LHCN-M2 (cell line): ENCODE data around the gene SOX2. TPM values are rescaled to one million over a fixed set of nuclear protein-coding genes. Genes with fewer than 3 reads are reported as not detected.

Experiments used
- DNase-seq: peaks from one replicate; pipeline ENCODE4 v3.0.0-alpha.2; 2012; ENCODE audit warnings: low read depth
- total RNA-seq: library from RNA; depleted of rRNA; stranded (reverse); fragments of >200 nt; gene quantifications from 2 replicates; pipeline ENCODE4 v1.2.3, GENCODE V29; 2014

SOX2 gene
- total RNA-seq, 1 experiment from 2014 or later: not detected

DNA sequence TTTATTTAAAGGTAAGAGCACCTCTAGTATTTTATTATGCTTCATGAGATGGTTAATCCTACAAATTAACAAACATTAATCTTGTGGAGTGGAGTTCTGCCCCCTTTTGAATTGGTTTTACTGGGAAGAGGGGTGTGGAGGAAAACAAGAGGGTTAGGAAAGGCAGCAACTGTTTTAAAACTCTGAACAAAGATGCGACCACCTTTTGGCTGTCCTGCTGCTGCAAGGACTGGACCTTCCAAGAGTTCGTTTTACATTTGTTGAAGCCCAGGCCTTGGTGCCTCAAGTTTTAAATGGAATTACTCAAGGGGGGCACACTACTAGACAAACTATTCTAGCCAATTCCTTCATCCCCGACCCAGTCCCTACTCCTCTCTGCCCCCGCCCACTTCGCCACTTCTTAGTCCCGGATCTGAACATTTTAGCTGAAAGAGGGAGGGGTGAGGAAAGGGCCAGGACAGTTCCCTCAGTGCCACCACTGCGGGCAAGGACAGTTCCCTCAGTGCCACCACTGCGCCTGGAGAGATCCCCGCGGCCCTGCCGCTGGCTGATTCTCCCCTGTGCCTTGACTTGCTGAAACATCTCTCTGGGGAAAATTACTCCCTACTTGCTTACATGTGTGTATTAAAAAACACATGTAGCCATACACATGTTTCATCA lies 11.2 kb downstream of the SOX2 start:
- no peak for DNase-seq

DNA sequence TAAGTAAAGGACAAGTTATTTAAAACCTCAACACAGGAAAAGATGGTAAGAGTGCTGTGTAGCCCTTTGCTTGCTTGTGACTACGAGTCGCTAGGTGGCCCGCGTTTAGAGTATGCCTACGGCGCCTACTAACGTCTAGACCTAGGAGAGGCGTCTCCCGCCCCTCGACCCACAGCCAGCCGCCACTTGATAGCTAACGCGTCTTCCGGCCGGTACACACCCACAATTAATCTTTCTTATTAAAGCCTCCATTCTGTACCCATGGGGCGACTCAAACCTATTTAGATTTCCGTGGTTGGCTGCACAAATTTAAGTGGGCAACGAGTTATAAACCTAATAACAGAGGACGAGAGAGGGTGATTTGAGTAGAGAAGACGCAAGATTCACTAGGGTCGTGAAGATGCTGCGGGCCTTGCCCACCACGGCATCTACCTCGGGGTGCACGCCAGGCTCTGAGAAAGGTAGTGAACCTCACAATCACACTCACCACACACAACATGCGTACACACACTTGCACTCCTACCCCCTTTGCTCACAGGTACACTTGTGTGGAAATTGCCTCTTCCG lies 12.0 kb downstream of the SOX2 start:
- DNase-seq: no peak

DNA sequence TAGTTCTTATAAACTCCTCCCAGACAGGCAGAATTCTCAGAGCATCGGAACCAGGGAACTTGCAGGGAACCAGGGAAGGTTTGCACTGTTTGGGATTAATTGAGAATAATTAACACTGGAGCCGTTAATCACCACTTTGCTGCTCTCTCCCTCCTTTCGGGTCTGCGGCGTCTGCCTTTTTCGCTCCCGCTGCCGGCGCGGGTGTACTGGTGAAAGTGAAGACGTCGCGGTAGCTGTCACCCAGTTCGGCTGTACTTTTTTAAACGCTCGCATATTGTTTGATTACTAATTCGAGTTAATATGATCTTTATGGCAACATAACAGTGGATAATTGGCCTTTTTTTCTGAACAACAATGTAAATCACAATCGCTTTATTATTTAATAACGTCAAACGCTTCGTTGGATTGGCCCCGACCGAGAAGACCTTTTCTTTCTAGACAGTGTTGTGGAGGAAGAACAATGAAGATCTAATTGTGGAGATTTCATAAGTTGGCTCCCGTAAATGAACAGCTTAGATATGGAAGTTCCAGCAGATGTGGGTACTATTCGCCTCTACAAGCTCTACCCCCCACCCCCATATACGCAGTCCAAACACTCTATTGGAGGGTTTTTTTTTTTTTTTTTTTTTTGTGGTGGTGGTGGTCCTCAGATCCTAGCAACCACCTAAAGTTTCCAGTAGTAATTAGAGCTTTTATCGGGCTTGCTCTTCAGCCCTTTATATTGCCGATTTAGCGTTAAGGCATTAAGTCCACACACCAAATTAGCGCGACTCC lies 12.7 kb downstream of the SOX2 start:
- DNase-seq: no peak

DNA sequence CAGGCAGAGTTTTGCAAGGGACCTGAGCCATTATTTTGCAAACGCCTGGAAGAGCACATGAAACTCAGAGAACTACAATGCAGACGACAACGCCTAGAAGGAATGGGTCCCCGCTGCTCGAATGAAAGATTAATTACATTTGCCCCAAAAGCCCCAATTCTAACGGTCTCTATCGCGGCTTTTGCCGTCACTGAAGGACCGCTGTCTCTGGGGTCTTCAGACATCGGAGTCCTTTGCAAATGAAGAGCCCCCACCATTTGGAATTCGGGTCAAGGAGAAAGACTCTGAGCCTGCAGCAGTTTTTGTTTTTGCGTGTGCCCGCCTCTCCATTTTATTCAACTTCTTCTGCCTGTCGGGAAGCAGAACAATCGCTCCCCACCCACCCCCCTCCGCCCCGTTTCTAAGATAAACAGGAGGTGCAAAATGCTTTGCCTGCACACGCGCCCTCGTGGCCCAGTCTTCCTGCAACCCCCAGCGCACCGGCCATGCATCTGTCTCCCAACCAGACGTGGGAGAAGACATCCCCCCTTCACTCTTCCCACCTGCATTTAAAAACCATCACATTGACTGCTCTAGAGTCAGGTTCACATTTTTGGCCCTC lies 13.5 kb downstream of the SOX2 start:
- no peak for DNase-seq

DNA sequence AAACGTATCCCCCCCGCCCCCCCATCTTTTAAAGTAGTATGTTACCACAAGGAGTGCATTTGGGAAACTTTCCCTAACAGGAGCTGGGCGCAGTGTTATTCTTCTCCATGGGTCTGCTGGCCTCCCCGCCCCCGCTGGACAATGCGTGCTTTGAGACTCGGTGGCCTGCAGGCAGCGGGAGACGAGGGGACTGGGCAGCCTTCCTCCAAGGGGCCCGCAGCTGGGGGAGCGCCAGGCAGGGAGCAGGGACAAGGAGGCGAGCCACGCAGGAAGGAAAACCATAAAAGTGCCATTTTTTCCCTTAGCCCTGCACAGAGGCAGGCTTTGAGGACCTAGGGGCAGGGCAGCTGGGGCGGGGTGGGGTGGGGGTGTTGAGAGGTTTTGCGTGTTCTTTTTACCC lies 14.1 kb downstream of the SOX2 start:
- no peak for DNase-seq

DNA sequence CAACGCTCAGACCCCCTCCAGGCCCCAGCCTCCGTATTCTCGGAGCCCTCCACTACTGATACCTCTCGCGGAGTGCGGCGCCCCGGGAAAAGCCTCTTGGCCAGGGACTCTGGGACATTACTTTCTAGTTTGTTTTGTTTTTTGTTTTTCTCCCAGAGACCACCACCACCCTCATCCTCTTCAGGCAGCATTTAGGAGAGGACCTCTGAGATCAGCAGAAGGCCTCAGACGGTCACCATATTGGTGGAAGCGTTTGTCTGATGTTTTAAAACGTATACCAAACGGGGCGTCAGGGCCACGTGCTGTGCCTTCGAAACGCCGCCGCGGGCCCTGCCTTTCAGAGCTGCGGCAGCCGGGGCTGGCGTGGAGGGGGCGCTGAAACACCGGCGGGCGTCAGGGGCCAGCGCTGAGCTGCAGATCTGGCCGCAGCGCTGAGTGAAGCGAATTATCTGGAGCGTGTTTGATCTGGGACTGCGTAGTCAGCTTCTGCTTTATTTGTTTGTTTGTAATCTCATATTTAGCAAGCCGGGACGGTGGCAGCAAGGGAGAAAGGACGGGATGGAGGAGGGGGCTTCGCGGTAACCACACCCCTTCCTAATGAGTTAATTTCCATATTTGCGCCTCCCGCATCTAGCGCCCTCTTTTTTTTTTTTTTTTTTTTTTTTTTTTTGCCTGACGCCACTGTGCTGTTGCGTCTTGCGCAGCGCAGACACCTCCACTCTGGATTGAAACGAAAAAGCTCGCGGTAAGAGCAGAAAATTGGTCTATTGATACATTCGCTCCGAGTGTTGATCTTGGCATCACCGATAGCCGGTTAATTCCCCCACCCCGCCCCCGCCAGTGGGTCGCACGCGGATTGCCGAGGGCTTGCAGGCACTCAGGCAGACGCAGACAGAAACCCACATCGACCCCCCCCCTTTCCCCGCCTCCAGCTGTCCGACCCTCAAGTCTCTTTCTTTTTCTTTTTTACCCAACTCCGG lies 14.9 kb downstream of the SOX2 start:
- no peak for DNase-seq

DNA sequence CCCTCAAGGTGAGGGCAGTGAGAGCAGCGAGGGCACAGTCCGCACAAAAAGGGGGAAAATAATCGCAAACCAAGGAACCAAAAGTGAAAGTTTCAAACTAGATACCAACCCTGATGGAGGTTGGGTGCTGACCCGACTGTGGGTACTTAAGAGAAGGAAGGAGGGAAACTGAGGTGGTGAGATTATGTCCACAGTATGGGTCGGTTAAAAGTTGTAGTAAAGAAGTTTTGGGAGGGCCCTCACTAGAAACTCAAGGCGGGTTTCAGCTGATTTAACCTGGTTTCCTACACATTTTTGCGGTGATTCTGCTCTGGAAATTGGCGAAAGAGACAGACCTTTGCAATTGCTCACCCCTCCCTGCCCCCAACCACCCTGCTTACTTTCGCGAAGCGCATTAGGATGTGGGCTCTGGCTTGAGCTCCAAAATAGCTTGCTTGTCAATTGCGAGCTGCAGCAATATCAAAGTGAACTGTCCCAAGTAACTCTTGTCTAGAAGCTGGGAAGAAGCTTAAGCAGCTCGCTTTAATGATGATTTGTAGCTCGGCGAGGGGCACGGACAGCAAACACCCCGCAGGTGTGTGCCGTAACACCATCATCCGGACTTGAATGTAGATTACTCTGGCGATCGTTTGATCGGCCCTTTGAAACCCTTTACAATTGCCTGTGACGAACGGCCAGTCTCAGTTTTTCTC lies 15.8 kb downstream of the SOX2 start:
- no peak for DNase-seq

DNA sequence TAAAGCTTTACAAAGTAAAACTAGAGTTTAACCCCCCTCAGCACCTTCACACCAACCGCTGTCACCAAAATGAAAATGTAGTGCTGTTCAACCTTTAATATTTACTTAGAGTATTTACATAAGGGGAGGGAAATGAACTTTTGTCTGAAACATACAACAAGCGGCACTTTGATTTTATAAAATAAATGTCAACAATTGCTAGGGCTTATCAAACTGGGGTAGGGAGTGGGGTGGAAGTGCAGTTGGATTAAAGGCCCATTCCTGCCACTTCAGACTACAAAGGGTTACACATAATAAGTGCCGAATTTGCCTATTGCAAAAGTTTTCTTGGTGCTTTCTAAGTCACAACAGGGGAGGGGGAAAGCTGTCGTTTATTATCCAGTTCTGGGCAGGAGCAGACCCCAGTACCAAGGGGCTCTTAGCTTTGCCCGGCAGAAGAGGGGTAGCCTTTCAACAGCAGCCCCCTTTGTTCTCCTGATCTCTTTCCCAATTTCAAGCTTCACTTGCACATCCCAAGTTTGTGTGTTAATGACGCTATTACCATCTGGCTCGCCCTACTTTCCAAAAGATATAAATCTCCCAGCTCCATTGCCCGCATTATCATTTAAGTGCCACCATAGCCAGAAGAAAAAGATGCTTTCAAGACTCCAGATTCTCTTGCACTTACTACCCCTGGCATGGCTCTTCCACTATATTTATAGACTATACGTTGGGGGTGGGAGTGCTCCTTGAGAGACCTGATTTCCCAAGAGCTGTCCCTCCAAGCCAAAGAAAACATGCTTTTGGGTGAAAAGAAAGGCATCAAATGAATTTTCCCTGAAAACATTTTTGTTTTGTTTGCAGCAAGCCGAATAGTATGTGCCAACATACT lies 17.0 kb downstream of the SOX2 start:
- DNase-seq: no peak

DNA sequence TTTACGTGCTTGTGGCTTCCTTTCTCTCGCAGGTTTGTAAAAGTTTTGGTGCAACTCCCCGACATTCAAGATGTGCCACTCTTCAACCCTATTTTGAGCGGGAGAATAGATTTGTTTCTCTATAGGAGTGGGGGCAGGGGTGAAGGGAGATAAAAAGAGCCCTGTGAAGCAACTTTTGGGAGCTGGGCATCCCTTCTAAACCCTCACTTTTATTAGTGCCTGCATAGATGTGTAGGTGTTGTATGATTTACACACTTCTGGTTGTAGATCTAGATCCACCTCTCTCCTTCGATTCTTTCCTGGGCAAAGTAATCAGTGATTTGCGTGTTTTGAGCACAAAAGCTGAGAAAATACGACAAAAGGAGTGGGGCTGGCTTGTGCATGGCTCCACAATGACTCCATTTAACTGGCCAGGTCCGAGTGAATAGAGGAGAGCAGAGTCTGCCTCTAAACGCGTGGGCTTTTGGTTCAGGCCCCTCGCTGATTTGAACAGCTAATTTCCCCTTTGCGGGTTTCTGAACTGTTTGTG lies 17.7 kb downstream of the SOX2 start:
- no peak for DNase-seq

DNA sequence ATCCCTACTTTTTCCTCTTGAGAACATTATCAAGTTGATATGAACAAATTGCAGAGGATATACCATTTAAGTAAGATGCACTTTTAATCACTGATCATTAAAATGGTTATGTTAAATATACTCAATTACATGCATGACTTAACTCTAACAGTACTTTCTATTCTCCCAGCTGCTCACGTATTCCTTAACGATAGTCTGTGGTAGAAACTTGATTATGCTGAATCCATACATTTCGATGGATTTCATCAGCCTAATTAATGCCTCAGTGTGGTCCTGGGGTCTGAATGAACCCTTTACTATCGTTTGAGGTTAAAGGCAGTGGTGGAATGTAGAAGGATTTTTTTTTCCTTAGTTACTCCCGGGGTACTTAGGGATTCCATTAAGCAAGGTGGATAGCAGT lies 18.6 kb downstream of the SOX2 start:
- DNase-seq: no peak

DNA sequence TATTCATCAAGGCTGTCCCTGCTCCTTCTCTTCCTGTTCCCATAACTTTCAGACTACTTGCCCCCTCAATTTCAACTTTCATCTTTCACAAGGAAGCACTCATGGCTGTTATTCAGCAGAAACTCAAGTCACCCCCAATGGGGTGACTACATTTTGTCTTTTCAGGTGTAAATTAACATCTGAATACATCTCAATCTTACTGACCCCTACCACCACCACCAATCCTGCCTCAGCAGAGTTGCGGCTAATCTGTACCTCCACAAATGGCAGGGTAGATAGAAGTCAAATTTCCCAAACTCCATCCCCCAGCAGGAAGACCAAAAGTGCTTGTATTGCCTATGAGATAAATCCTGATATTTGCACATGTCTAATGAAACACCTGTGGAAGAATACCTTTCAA lies 19.2 kb downstream of the SOX2 start:
- no peak for DNase-seq

DNA sequence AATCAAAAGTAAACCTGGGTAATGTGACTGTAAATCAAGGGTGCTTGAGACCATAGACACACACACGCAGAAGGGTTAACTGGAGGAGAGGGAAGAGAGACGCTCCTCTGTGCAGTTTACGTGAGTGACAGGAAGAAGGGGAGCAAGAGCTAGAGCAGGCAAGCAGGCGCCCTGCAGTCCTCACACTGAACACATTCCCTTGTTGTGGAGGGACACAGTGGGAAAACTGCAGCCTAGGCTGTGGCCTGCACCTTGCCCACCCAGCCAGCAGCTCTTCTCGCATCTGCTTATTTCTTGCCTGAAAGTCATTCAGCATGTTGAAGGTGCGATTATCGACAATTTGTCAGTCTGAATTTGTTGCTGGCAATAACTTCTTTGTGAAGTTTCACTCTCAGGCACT lies 24.2 kb downstream of the SOX2 start:
- no peak for DNase-seq

DNA sequence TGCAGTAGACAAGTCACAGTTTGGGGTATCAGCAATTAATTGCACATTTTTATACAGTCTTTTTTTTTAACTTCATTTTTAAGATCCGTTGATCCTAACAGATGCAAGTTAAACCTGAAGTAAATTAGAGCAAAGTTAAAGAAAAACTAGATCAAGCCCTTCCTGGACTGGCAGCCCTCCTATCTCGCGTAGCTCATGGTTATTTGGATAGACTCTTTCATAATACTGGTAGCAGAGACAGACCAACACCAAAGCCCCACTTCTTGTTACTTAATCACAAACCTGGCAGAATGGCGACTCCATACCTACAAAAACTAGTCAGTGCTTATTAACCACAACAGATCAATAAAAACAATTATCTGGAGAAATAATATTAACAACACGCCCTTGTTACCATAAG lies 26.8 kb downstream of the SOX2 start:
- no peak for DNase-seq

DNA sequence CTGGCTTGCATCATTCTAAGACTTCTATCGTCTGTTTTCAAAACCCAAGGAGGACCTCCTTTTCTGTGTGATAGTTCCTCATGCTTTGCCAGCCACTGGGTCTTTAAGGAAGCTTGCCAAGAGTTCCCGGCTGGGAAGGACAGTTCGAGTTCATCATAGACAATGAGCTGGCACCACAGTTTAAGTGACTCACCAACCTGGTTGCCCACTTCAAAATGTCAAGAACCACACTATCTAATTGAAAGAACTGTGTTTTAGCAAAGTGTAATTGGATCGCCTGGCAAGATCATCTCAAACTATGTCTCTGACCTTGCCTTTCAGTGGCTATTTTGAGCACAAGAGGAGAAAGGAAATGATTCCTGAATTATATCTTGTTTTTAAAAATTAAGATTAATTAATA lies 27.9 kb downstream of the SOX2 start:
- DNase-seq: no peak

DNA sequence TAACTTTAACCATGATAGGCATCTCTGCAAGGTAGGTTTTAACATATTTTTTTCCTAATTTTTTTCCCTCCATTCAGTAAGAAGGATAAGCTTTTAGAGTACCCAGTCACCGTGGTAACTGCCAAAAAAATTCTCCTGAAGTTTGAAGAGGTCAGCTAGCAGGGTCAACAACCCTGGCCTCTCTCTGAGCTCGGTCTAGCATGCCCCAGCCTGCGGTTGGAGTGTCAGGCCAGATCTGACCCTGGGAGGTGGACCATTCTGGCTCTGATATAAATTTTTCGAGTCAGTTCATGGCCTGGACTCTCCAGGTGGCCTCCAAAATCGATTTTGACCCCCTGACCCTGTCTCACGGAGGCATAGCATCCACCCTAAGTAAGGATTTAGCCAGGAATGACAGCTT lies 29.7 kb downstream of the SOX2 start:
- DNase-seq: no peak

DNA sequence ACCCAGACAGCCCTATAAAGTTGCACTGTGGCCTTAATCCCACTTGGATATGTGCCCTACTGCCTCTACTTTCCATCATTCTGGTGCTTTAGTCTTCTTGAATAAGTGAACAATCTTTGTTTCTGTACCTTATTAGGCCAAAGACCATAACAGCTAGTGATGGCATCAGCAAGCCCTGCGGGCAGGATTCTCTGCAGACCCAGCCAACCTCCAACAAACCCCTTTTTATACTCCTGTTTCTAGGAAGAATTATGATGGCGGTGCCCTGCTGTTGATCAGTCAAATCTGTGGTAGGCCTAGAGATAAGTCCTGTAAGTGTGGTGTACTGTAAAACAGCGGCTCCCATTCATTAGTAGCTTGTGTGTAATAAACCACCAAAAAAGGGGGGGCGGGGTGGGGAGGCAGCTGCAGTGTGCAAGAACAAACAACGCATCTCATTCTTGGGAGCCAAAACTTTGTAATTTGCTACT lies 40.5 kb downstream of the SOX2 start:
- DNase-seq: no peak

DNA sequence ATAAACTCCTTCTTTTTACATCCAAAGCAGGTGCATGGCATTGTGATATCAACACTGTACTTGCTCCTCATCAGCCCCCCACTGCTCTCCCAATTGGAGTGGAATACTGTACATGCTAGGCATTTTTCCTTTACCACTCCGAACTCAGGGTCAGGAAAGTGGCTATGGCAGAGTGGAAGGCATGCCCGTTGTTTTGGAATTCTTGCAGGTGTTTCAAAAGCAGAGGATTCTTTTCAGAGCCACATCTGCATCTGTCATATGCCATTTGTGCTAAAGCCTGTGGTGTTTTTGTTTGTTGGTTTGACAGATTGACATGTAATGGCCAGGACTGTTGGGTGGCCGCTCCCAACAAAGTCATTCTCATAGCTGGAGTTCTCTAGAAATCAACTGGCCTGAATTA lies 41.7 kb downstream of the SOX2 start:
- no peak for DNase-seq

DNA sequence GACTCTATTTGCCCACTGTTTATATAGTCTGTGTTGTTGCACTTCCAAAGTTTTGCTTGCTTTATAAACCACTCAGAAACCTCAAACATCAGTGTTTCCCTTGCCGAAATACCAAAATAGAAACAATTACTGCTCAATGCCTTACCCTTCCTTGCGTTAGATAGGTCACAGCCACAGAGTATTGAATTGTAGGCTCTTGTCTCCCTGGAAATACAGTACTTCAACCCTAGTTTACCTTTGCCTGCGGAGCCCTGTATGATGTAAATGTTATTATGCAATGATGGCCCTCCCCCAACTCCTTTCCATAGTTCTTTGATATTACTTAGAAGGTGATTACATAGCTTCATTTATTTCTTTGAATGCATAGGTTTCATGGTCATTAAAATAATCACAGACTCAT lies 44.2 kb downstream of the SOX2 start:
- no peak for DNase-seq

DNA sequence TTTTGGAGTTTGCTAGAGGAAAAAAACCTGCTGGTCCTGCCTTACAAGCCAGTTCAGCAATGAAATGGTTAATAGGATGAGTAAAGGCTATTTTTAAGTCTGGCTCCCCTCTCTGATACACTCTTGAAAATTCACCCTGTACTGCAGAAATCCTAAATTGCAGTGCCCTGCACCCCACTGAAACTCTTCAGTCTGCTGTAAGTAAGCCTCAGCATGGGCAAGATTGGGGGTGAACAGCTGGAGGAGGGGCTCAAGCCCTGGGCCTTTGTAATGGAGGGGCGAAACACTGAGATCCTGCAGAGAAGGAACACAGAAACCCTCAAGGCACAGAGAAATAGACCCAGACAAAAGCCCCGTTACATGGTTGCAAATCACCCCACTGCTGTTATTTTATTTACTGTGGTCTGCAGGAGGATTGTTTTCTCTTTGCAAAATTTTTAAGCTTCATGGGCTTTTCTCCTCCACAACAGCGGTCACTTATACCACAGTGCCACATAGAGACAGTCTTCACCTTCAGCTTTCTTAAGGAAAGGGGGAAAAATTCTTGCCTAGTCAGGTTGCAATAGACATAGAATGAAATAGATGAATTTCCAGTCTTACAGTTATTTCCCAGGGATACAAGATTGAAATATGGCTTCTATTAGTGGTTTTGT lies 45.0 kb downstream of the SOX2 start:
- no peak for DNase-seq
